ENCODE results near the gene RXYLT1. TPM values are rescaled to one million over a fixed set of nuclear protein-coding genes. Genes with fewer than 3 reads are reported as not detected.

RXYLT1 gene
- 22.7 to 27.3 TPM (median 25.4 TPM) in 5 replicates for total RNA-seq (2022; extraction: Qiagen RNA extraction)

GRCh38 chr12:63779498-63780481 is at the start of gene RXYLT1:
RXYLT1 (plus strand) TSS chr12:63779909; CDS start chr12:63779961, 52 bp downstream.

GRCh38 chr12:63844391-63845341 is 65.0 kb downstream of the RXYLT1 start, which contains the start of gene SRGAP1:
SRGAP1 (plus strand) TSS chr12:63844700; CDS start chr12:63844817, 117 bp downstream.

Other genes starting within 250 kb of the RXYLT1 start
- 1.2 to 2.7 TPM (median 2.0 TPM) in 5 replicates for gene DPY19L2, start 111.4 kb upstream of the RXYLT1 start, total RNA-seq (2022; extraction: Qiagen RNA extraction)
- gene SRGAP1, start 64.8 kb downstream of the RXYLT1 start, total RNA-seq (2022; extraction: Qiagen RNA extraction) = 9.2 to 11.1 TPM (median 10.7 TPM) in 5 replicates